ENCODE data around the gene ZNF415.

The ZNF415 gene

DNA sequence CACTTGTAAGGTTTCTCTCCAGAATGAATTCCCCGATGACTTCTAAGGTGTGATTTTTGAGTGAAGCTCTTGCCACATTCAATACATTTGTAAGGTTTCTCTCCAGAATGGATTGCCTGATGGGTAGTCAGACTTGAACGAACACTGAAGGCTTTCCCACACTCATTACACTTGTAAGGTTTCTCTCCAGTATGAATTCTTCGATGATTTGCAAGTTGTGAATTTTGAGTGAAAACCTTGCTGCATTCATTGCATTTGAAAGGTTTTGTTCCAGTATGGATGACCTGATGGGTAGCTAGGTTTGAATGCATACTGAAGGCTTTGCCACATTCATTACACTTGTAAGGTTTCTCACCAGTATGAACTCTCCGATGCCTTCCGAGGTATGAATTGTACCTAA is 63.9 kb downstream of the ZNF415 start:
- Histone ChIP-seq H4K5ac (ENCODE audit: low read length) (no peak overlapping the region), H3K9ac (ENCODE audit: low read length) (no peak overlapping the region), H3K4me1 (ENCODE audit: control insufficient read depth, low read depth, low read length) (no peaks in the 10 kb centered on the region), H3K79me1 (ENCODE audit: low read length) (no peaks in the 10 kb centered on the region), H3K4ac (ENCODE audit: low read depth, low read length) (no peak overlapping the region), H3K27me3 (ENCODE audit: insufficient read depth, low read length, poor library complexity) (no peaks in the 10 kb centered on the region), H3K36me3 (ENCODE audit: control insufficient read depth, insufficient read depth, low read length) (peaks cover 23% of the 10 kb centered on the region), H2BK15ac (replicated peaks; ENCODE audit: low read depth) (no peak overlapping the region), H3K23ac (ENCODE audit: low read length) (no peak overlapping the region), H2BK5ac (ENCODE audit: low read length) (no peak overlapping the region), H4K8ac (ENCODE audit: low read depth, low read length) (no peak overlapping the region), H3K79me2 (ENCODE audit: control insufficient read depth, insufficient read depth, low read length) (no peaks in the 10 kb centered on the region), H3K18ac (ENCODE audit: low read length) (no peak overlapping the region), H3K4me3 (ENCODE audit: low read length) (peak overlapping the region; percentile 19), H2AK5ac (ENCODE audit: low read length) (no peak overlapping the region), H3K4me2 (ENCODE audit: low read length) (no peak overlapping the region), H3K56ac (ENCODE audit: low read length) (no peak overlapping the region), H3K27ac (ENCODE audit: low read depth, low read length) (no peak overlapping the region), H2BK120ac (ENCODE audit: low read depth, low read length) (no peak overlapping the region)
- no peak for DNase-seq
- WGBS (ENCODE audit: extremely low coverage, insufficient coverage, low lambda C conversion rate): no CpG with 5 or more reads among the region's 5 CpGs

DNA sequence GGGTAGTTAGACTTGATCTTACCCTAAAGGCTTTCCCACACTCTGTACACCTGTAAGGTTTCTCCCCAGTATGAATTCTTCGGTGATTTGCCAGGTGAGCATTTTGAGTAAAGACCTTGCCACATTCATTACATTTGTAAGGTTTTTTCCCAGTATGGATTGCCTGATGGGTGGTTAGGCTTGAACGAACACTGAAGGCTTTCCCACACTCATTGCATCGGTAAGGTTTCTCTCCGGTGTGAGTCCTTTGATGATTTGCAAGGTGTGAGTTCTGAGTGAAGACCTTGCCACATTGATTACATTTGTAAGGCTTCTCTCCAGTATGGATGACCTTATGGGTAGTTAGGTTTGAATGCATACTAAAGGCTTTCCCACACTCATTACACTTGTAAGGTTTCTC is 64.5 kb downstream of the ZNF415 start:
- Histone ChIP-seq H4K8ac (ENCODE audit: low read depth, low read length) (no peak overlapping the region), H3K27ac (ENCODE audit: low read depth, low read length) (no peak overlapping the region), H3K4me2 (ENCODE audit: low read length) (no peak overlapping the region), H3K18ac (ENCODE audit: low read length) (no peak overlapping the region), H2BK120ac (ENCODE audit: low read depth, low read length) (no peak overlapping the region), H3K4me1 (ENCODE audit: control insufficient read depth, low read depth, low read length) (no peaks in the 10 kb centered on the region), H3K4ac (ENCODE audit: low read depth, low read length) (no peak overlapping the region), H3K56ac (ENCODE audit: low read length) (no peak overlapping the region), H3K36me3 (ENCODE audit: control insufficient read depth, insufficient read depth, low read length) (peaks cover 21% of the 10 kb centered on the region), H3K23ac (ENCODE audit: low read length) (no peak overlapping the region), H3K27me3 (ENCODE audit: insufficient read depth, low read length, poor library complexity) (no peaks in the 10 kb centered on the region), H2AK5ac (ENCODE audit: low read length) (no peak overlapping the region), H2BK15ac (replicated peaks; ENCODE audit: low read depth) (no peak overlapping the region), H3K4me3 (ENCODE audit: low read length) (peak overlapping the region; percentile 16), H2BK5ac (ENCODE audit: low read length) (no peak overlapping the region), H4K5ac (ENCODE audit: low read length) (no peak overlapping the region), H3K9ac (ENCODE audit: low read length) (no peak overlapping the region), H3K79me1 (ENCODE audit: low read length) (no peaks in the 10 kb centered on the region), H3K79me2 (ENCODE audit: control insufficient read depth, insufficient read depth, low read length) (no peaks in the 10 kb centered on the region)
- DNase-seq: no peak
- WGBS (ENCODE audit: extremely low coverage, insufficient coverage, low lambda C conversion rate): no CpG with 5 or more reads among the region's 4 CpGs

DNA sequence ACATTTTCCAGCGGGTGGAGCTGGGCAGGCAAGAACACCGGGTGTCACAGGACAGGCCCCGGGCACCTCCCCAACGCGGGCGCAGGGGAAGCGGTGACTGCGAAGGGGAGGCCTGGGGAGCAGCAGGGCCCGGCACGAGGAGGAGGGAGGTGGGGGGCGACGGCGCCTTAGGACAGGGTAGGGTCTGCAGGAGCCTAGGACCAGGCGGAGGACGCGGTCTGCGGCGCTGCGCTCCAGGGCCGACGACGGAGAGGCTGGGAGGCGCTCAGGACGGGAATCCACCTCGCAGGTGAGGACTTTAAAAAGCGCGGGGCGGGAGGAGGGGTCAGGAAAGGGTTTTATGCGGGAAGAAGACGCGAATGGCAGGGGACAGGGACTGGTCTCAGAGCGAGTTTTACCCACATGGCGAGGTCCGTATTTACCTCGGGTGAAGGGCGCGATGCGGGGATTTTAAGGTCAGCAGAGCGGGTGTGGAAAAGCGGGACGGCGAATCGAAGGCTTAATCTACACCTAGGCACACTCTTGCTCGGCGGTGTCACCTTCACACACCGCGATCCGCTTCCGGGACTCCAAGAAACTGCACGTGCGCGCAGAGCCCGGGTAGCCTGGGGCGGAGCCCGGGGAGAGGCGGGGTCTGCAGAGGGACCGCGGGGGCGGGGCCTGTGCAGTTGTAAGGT is 74.7 kb downstream of the ZNF415 start:
- no peaks in the 10 kb centered on the region for H3K36me3 ChIP-seq (ENCODE audit: control insufficient read depth, insufficient read depth, low read length)
- no CpG with 5 or more reads among the region's 59 CpGs for WGBS (ENCODE audit: extremely low coverage, insufficient coverage, low lambda C conversion rate)

More for the DNA sequence above, 74.7 kb downstream of the ZNF415 start:
- Histone ChIP-seq H3K27me3 (ENCODE audit: insufficient read depth, low read length, poor library complexity) (no peaks in the 10 kb centered on the region), H3K27ac (ENCODE audit: low read depth, low read length) (no peak overlapping the region), H3K79me2 (ENCODE audit: control insufficient read depth, insufficient read depth, low read length) (no peaks in the 10 kb centered on the region), H3K9ac (ENCODE audit: low read length) (peak overlapping the region; percentile 29), H4K5ac (ENCODE audit: low read length) (no peak overlapping the region), H2AK5ac (ENCODE audit: low read length) (no peak overlapping the region), H2BK15ac (replicated peaks; ENCODE audit: low read depth) (no peak overlapping the region), H3K79me1 (ENCODE audit: low read length) (no peaks in the 10 kb centered on the region), H3K4me3 (ENCODE audit: low read length) (no peak overlapping the region), H2BK120ac (ENCODE audit: low read depth, low read length) (no peak overlapping the region), H3K4ac (ENCODE audit: low read depth, low read length) (no peak overlapping the region), H2BK5ac (ENCODE audit: low read length) (no peak overlapping the region), H3K4me2 (ENCODE audit: low read length) (peak overlapping the region; percentile 4), H3K56ac (ENCODE audit: low read length) (peak overlapping the region; percentile 67), H3K4me1 (ENCODE audit: control insufficient read depth, low read depth, low read length) (no peaks in the 10 kb centered on the region), H3K23ac (ENCODE audit: low read length) (no peak overlapping the region), H4K8ac (ENCODE audit: low read depth, low read length) (no peak overlapping the region), H3K18ac (ENCODE audit: low read length) (no peak overlapping the region)
- peak; percentile 67 for DNase-seq

Data from mesendoderm (in vitro differentiated cells).